Peyer's patch (tissue), 4 donors: ENCODE data around the gene TBC1D25. TPM values are rescaled to one million over a fixed set of nuclear protein-coding genes. Genes with fewer than 3 reads are reported as not detected.

ENCODE experiments used
- DNase-seq, 3 donors: peaks; one replicate each; pipeline ENCODE4 v3.0.0-alpha.2; 2017 to 2019
- H3K27ac ChIP-seq, 4 donors: fragments of 200-600 bp; sonication (generic); one replicate each; pipeline ENCODE4 v1.5.1; 2016 to 2019
- H3K27me3 ChIP-seq, 2 donors: fragments of 200-600 bp; sonication (generic); one replicate each; pipeline ENCODE4 v1.5.1; 2019
- H3K36me3 ChIP-seq, 3 donors: fragments of 200-600 bp; sonication (generic); one replicate each; pipeline ENCODE4 v1.5.1; 2016 to 2019
- H3K4me1 ChIP-seq, 4 donors: fragments of 200-600 bp; sonication (generic); one replicate each; pipeline ENCODE4 v1.5.1; 2016 to 2019
- H3K4me3 ChIP-seq, 4 donors: fragments of 200-600 bp; sonication (generic); 1 replicate in 3 of 4; 2 replicates in 1 of 4; pipeline ENCODE4 v1.5.1; 2016 to 2019; ENCODE audit warnings: mild to moderate bottlenecking in 1 of 4
- H3K9me3 ChIP-seq, 4 donors: fragments of 200-600 bp; sonication (generic); one replicate each; pipeline ENCODE4 v1.5.1; 2016 to 2019; ENCODE audit warnings: mild to moderate bottlenecking in 1 of 4
- POLR2A ChIP-seq, 2 donors: fragments of 450-650 bp; IDR thresholded peaks; one replicate each; pipeline ENCODE4 v1.5.1; 2017; ENCODE audit warnings: antibody characterized with exemption in 2 of 2, mild to moderate bottlenecking in 2 of 2, moderate library complexity in 2 of 2
- small RNA-seq, 2 donors: library from RNA; depleted of rRNA; stranded (forward); fragments of <200 nt; gene quantifications; one replicate each; pipeline ENCODE3, GENCODE V24; 2016
- total RNA-seq, 4 donors: library from RNA; depleted of rRNA; stranded (reverse); fragments of >200 nt; gene quantifications; one replicate each; pipeline ENCODE4 v1.1.0, GENCODE V29; 2016
- TF ChIP-seq, protein P1 (sequence below), 6 experiments: fragments of 450-650 bp in 4 of 6; fragments of 200-600 bp in 2 of 6; sonication (generic) in 1 of 6; IDR thresholded peaks; one replicate each; pipeline ENCODE4 v1.5.1; 2017 to 2019; ENCODE audit warnings: antibody characterized with exemption in 6 of 6, mild to moderate bottlenecking in 3 of 6, moderate library complexity in 1 of 6

The TBC1D25 gene
- total RNA-seq, 4 donors from 2014 or later: 9.3 to 14.9 (median 11.3) TPM

GRCh38 chrX:48601741-48602394, 62.4 kb downstream of the TBC1D25 start:
- H3K27ac ChIP-seq: no peak overlapping the region

DNA sequence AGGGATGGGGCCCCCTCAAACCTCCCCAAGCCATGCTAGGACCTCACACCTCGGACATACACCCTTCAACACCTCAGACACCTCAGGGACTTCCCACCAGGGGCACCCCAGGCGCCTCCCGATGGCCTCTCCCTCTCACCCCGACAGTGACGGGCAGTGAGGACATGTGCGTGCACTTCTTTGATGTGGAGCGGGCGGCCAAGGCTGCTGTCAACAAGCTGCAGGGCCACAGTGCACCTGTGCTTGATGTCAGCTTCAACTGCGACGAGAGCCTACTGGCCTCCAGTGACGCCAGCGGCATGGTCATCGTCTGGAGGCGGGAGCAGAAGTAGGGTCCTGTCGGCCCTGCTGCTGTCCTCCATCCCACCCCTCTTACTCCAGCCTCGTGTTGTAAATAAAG, 65.2 kb downstream of the TBC1D25 start:
- DNase-seq: no peak

More at GRCh38 chrX:48601741-48602394, 62.4 kb downstream of the TBC1D25 start:
- Histone ChIP-seq H3K36me3 (peaks cover 0 to 58% (median 0%) of the 10 kb centered on the region in 3 donors), H3K9me3 (no peaks in the 10 kb centered on the region), H3K4me1 (peaks cover 0 to 5% (median 0%) of the 10 kb centered on the region in 4 donors), H3K27me3 (no peaks in the 10 kb centered on the region), H3K4me3 (no peak overlapping the region)
- TF ChIP-seq, protein P1, sequence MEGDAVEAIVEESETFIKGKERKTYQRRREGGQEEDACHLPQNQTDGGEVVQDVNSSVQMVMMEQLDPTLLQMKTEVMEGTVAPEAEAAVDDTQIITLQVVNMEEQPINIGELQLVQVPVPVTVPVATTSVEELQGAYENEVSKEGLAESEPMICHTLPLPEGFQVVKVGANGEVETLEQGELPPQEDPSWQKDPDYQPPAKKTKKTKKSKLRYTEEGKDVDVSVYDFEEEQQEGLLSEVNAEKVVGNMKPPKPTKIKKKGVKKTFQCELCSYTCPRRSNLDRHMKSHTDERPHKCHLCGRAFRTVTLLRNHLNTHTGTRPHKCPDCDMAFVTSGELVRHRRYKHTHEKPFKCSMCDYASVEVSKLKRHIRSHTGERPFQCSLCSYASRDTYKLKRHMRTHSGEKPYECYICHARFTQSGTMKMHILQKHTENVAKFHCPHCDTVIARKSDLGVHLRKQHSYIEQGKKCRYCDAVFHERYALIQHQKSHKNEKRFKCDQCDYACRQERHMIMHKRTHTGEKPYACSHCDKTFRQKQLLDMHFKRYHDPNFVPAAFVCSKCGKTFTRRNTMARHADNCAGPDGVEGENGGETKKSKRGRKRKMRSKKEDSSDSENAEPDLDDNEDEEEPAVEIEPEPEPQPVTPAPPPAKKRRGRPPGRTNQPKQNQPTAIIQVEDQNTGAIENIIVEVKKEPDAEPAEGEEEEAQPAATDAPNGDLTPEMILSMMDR (IDR thresholded peaks at IDR 0.05): no peak
- TF ChIP-seq POLR2A (IDR thresholded peaks at IDR 0.05): no peak
- DNase-seq: no peak

DNA sequence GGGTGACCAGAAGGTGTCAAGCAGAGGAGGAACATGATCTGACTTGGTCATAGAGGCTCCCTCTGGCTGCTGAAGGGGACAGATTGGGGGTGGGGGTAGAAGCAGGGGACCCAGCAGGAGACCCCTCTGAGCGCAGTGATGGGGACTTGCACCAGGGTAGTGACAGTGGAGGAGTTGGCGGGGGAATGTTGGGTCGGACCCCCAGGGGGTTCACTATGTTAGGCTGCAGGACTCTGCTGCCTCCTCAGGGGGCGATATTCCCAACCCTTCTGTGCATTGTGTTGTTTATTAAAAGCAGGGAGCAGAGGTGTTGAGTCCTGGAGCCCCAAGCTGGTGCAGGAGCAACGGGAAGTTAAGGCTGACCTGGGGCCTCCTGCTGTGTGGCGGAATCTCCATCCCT, 66.6 kb downstream of the TBC1D25 start:
- Histone ChIP-seq H3K4me1 (no peaks in the 10 kb centered on the region), H3K9me3 (no peaks in the 10 kb centered on the region), H3K27ac (no peak overlapping the region), H3K27me3 (no peaks in the 10 kb centered on the region), H3K4me3 (no peak overlapping the region), H3K36me3 (peaks cover 0 to 36% (median 0%) of the 10 kb centered on the region in 3 donors)
- TF ChIP-seq, protein P1 (IDR thresholded peaks at IDR 0.05): no peak
- TF ChIP-seq POLR2A (IDR thresholded peaks at IDR 0.05): no peak
- no peak for DNase-seq

More for the DNA sequence above, 65.2 kb downstream of the TBC1D25 start:
- no peaks in the 10 kb centered on the region for H3K4me1 ChIP-seq
- H3K27ac ChIP-seq: no peak overlapping the region
- H3K4me3 ChIP-seq: no peak overlapping the region
- H3K36me3 ChIP-seq: peaks cover 0 to 46% (median 0%) of the 10 kb centered on the region in 3 donors
- no peaks in the 10 kb centered on the region for H3K9me3 ChIP-seq
- TF ChIP-seq POLR2A (IDR thresholded peaks at IDR 0.05): no peak
- TF ChIP-seq, protein P1 (IDR thresholded peaks at IDR 0.05): no peak
- H3K27me3 ChIP-seq: no peaks in the 10 kb centered on the region

DNA sequence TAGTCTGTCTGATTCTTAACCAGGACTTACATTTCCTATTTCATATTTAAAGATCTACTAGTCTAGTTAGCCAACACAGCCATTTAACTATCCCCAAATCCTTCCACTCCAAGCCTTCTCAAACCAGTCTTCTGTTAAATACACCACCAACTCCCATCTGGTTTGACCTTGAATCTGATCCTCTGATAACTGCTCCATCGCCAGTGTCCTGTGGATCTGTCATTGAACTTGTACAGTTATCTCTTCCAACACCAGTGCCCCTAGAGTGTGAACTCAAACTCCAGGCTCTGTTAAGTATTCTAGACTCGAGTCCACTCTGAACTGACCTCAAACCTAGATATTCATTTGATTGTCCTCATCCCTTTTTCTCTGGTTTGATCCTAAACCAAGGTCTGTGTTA, 72.2 kb downstream of the TBC1D25 start:
- no peak for DNase-seq
- Histone ChIP-seq H3K27me3 (no peaks in the 10 kb centered on the region), H3K4me1 (no peaks in the 10 kb centered on the region), H3K27ac (no peak overlapping the region), H3K4me3 (no peak overlapping the region), H3K9me3 (no peaks in the 10 kb centered on the region), H3K36me3 (no peaks in the 10 kb centered on the region)
- TF ChIP-seq, protein P1 (IDR thresholded peaks at IDR 0.05): no peak
- no peak for TF ChIP-seq POLR2A (IDR thresholded peaks at IDR 0.05)

Small RNA genes lying within 50 kb of the gene (small RNA-seq; reads per million reads assigned to genes)
- 0 reads per million in 2 donors for gene MRPL32P1

Other genes with a start within 250 kb of the TBC1D25 start
- gene SSX3, start 183.0 kb upstream of the TBC1D25 start, total RNA-seq: not detected
- not detected for gene SSX4, start 156.2 kb upstream of the TBC1D25 start, total RNA-seq
- gene SSX4B, start 127.8 kb upstream of the TBC1D25 start, total RNA-seq: not detected
- gene SLC38A5, start 69.5 kb upstream of the TBC1D25 start, total RNA-seq: 10 to 100 TPM in 3 of 4 donors, 1 to 10 TPM in 1; 9.1 to 26.4 (median 10.9) TPM
- 10 to 100 TPM; 12.5 to 67.7 (median 26.4) TPM for gene FTSJ1, start 63.5 kb upstream of the TBC1D25 start, total RNA-seq
- 10 to 100 TPM in 1 of 4 donors, 1 to 10 TPM in 3; 3.7 to 11.4 (median 5.2) TPM for gene PORCN, start 30.7 kb upstream of the TBC1D25 start, total RNA-seq
- gene EBP, start 17.9 kb upstream of the TBC1D25 start, total RNA-seq: 100 to 1,000 TPM in 3 of 4 donors, 10 to 100 TPM in 1; 47.0 to 189 (median 134) TPM
- 100 to 1,000 TPM; 118 to 178 (median 151) TPM for gene RBM3, start 34.8 kb downstream of the TBC1D25 start, total RNA-seq
- gene WDR13, start 57.8 kb downstream of the TBC1D25 start, total RNA-seq: 100 to 1,000 TPM in 2 of 4 donors, 10 to 100 TPM in 2; 95.1 to 218 (median 107) TPM
- 10 to 100 TPM in 1 of 4 donors, 1 to 10 TPM in 3; 3.5 to 45.4 (median 7.6) TPM for gene WAS, start 144.1 kb downstream of the TBC1D25 start, total RNA-seq
- gene SUV39H1, start 157.0 kb downstream of the TBC1D25 start, total RNA-seq: 1 to 10 TPM; 2.5 to 7.4 (median 4.2) TPM
- gene GLOD5, start 222.0 kb downstream of the TBC1D25 start, total RNA-seq: 10 to 100 TPM in 2 of 4 donors, not detected in 2; 15.2 to 15.3 TPM
- not detected for gene GATA1, start 246.9 kb downstream of the TBC1D25 start, total RNA-seq